Astrocyte of the cerebellum (primary cell): ENCODE data around the gene LTK.
A peak's percentile ranks its signal among the peaks of the same experiment; 100 is the strongest.

Experiments used
- DNase-seq: peaks from one replicate; pipeline ENCODE4 v3.0.0-alpha.2; 2011; ENCODE audit warnings: low read depth
- H3K4me3 ChIP-seq: 2 replicates; pipeline ENCODE4 v1.5.1; 2011; ENCODE audit warnings: mild to moderate bottlenecking, low read depth, low read length, moderate library complexity
- in situ Hi-C: cut with HindIII; loops from 2 replicates; pipeline ENCODE4 v1.10.0; 2017; ENCODE audit warnings: low sequenced_read_pairs
- TF ChIP-seq, protein P1 (sequence below): IDR thresholded peaks from 2 replicates; pipeline ENCODE4 v1.5.1; 2012; ENCODE audit warnings: low read length, low read depth, moderate library complexity, mild to moderate bottlenecking; ENCODE audit errors: missing control alignments

Gene LTK

DNA sequence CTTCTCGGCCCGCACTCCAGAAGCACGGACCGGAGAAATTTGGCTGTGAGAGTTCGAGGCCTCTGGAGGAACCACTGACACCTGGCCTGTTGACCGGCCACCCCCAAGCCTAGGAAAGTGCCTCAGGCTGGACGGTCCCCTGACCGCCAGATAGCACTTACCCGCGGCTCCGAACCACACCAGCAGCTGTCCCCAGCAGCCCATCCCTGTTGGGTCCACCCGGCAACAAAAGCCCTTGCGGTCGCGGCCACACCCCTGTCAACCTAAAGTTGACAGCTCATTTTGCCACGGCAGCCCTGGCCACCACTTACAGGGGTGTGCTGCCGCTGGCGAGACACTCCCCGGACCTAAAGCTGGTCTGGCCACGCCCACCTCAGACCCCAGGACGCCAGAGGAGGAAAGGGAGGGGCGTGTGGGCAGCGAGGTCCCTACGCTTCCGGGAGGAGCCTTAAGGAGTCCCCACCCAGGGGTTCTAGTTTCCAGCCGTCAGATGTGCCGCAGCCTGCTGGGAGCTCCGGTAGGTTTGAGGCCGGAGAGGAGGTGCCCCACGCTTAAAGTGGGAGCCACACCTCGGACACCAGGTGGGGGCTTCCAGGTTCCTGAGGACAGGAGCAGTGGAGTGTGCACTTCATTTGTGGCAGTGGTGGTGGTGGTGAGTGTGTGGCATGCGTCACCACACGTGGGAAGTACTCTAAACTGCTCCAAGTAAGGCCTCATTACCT is at the start of gene LTK:
LTK (minus strand) TSS at position 322 of the 722 bp plus-strand sequence; CDS start at position 204, 118 bp downstream.
- no peak for DNase-seq
- TF ChIP-seq, protein P1, sequence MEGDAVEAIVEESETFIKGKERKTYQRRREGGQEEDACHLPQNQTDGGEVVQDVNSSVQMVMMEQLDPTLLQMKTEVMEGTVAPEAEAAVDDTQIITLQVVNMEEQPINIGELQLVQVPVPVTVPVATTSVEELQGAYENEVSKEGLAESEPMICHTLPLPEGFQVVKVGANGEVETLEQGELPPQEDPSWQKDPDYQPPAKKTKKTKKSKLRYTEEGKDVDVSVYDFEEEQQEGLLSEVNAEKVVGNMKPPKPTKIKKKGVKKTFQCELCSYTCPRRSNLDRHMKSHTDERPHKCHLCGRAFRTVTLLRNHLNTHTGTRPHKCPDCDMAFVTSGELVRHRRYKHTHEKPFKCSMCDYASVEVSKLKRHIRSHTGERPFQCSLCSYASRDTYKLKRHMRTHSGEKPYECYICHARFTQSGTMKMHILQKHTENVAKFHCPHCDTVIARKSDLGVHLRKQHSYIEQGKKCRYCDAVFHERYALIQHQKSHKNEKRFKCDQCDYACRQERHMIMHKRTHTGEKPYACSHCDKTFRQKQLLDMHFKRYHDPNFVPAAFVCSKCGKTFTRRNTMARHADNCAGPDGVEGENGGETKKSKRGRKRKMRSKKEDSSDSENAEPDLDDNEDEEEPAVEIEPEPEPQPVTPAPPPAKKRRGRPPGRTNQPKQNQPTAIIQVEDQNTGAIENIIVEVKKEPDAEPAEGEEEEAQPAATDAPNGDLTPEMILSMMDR, result no peak
- in situ Hi-C loops, result no loop called here
- H3K4me3 ChIP-seq, result peak within 1 kb of the TSS; percentile 28

DNA sequence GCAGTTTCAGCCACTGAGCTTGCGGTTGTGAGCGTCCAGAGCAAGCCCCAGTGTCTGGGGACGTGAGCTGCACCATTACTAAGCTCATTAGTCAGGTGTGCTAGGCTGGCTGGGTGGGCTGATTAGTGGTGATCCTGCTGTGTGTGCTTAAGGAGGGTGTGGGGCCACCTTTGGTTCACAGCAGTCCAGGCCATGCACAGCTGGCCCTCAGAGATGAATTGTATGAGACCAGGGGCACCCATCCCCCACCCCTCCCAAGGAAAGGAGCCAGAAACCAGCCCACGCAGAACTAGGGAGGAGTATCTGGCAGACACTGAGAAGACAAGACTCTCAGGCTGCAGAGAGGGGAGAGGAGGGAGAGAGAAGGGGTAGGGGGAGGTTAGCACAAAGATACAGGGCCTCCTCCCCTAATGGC is 49.2 kb upstream of the LTK start:
- no peak overlapping the region for H3K4me3 ChIP-seq
- TF ChIP-seq, protein P1, result no peak
- DNase-seq, result no peak
- in situ Hi-C loops, result no loop called here

DNA sequence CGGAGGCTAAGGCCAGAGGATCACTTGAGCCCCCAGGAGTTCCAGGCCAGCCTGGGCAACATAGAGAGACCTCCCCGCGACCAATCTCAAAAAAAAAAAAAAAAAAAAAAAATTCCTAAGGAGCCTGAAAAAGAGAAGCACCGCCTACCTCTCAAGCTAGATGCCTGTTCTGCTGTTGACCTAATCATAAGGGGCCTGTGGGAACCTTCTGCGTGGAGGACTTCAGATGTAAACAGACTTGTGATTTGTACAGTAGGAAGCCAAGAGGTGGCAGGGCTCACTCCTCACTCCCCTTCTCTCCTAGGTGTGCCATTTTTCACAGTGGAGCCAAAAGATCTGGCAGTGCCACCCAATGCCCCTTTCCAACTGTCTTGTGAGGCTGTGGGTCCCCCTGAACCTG is 48.6 kb upstream of the LTK start:
- H3K4me3 ChIP-seq, result no peak overlapping the region
- in situ Hi-C loops, result no loop called here
- no peak for DNase-seq
- TF ChIP-seq, protein P1, result no peak

DNA sequence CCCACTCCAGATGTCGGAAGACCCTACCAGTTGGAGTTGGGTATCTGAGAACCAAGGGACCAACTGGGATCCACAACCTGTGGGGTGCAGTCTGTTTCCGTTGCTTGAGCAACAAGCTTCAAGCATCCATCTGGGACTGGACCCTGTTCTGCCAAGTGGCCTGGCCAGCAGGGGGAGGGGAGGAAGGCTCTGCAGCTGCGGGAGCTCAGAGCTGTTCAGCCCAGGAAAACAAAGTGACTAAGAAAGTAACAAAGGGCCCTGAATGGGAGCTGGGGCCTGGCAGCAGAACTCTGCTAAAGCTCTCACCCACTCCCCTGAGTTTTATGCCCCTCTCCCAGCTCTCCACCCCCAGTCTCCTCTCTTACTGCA is 48.1 kb upstream of the LTK start:
- no peak overlapping the region for H3K4me3 ChIP-seq
- DNase-seq, result no peak
- TF ChIP-seq, protein P1, result peak; percentile 37
- in situ Hi-C loops, result no loop called here

DNA sequence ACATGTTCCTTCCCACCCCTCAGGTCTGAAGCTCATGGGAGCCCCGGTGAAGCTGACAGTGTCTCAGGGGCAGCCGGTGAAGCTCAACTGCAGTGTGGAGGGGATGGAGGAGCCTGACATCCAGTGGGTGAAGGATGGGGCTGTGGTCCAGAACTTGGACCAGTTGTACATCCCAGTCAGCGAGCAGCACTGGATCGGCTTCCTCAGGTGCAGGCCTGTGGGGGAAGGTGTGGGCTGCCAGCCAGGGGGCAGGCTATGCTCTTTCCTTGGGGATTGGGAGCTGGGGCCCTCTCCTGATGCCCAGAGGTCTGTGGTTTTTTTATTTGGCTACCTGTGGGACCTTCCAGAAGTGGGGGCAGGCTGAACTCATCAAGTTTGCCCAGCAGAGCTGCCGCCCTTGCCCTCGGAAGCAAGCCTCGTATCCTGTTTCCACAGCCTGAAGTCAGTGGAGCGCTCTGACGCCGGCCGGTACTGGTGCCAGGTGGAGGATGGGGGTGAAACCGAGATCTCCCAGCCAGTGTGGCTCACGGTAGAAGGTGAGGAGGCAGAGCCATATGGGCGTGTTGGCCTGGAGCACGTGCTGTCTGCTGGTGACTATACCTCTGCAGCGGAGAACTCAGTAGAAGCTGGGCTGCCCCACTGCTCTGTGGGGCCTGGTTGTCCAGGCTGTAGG is 47.6 kb upstream of the LTK start:
- no peak for DNase-seq
- TF ChIP-seq, protein P1, result no peak
- in situ Hi-C loops, result no loop called here
- H3K4me3 ChIP-seq, result no peak overlapping the region

DNA sequence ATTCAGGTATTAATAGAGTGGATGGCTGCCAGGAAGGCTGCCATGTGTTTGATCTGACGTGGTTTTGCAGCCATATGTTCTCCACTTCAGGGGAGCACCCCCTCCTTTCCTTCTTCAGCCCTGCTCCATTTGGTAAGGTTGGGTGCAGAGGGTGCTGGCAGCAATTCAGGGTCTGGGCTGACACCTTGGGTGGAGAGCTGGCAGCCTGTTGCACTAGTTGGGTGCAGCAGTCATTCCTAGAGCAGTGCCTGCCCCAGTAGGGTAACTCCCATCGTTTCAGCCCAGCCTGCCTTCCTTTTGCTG is 46.9 kb upstream of the LTK start:
- no peak overlapping the region for H3K4me3 ChIP-seq
- no peak for DNase-seq
- in situ Hi-C loops, result no loop called here
- TF ChIP-seq, protein P1, result no peak
